ENCODE data around the gene SERGEF. TPM values are rescaled to one million over a fixed set of nuclear protein-coding genes. Genes with fewer than 3 reads are reported as not detected.

SERGEF gene
- total and polyA plus RNA-seq, 12 donors: 14.8 to 105 (median 19.9) TPM

DNA sequence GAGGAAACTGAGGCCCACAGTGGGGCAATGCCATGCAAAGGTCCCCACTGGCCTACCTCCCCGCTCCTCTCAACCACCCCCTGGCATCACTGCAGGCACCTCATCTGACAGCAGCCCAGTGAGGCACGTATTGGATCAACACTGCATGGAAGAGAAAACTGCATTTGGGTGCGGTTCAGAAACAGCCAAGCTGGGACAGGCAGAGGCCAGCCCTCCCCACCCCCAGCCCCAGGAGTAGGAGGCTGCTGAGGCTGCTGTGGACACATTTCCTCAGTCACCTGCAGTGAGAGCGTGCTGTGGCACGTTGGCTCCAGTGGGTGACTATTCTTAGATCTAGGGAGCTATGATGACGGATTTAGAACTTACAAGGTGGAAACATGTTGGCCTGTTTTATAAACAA lies 214.6 kb downstream of the SERGEF start:
- no peaks in the 10 kb centered on the region for H3K36me3 ChIP-seq
- WGBS, 2 donors: 54 to 65% methylated on average over 6 of the region's 6 CpGs
- intact Hi-C loops (cut with DNase I): no loop called here
- ATAC-seq: peak; percentile 70 to 95 (median 93)
- no peak overlapping the region for H3K4me3 ChIP-seq
- H3K27me3 ChIP-seq: no peaks in the 10 kb centered on the region
- peak overlapping the region in 8 of 10 donors; percentile 0 to 81 (median 60) for H3K27ac ChIP-seq
- peak; percentile 36 to 56 for DNase-seq
- H3K4me1 ChIP-seq: peaks cover 0 to 20% (median 6%) of the 10 kb centered on the region in 9 donors
- TF ChIP-seq, protein P1, sequence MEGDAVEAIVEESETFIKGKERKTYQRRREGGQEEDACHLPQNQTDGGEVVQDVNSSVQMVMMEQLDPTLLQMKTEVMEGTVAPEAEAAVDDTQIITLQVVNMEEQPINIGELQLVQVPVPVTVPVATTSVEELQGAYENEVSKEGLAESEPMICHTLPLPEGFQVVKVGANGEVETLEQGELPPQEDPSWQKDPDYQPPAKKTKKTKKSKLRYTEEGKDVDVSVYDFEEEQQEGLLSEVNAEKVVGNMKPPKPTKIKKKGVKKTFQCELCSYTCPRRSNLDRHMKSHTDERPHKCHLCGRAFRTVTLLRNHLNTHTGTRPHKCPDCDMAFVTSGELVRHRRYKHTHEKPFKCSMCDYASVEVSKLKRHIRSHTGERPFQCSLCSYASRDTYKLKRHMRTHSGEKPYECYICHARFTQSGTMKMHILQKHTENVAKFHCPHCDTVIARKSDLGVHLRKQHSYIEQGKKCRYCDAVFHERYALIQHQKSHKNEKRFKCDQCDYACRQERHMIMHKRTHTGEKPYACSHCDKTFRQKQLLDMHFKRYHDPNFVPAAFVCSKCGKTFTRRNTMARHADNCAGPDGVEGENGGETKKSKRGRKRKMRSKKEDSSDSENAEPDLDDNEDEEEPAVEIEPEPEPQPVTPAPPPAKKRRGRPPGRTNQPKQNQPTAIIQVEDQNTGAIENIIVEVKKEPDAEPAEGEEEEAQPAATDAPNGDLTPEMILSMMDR (IDR thresholded peaks at IDR 0.05): no peak
- no peaks in the 10 kb centered on the region for H3K9me3 ChIP-seq

DNA sequence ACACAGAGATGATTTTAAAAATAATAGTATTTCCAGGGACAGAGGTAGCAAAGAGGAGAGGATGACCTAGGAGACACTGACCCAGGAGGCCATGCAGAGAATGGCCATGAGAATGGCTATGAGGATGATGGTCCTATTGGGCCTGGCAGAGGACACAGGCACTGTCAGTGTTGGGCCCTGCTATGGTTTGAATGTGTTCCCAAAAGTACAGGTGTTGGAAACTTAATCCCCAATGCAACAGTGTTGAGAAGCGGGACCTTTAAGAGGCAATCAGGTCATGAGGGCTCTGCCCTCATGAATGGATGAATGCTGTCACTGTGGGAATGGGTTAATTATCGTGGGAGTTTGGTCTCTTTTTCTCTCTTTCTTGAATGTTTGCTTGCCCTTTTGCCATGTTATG lies 216.7 kb downstream of the SERGEF start:
- Histone ChIP-seq H3K27me3 (no peaks in the 10 kb centered on the region), H3K27ac (no peak overlapping the region), H3K9me3 (no peaks in the 10 kb centered on the region), H3K4me3 (no peak overlapping the region), H3K36me3 (no peaks in the 10 kb centered on the region), H3K4me1 (peaks cover 0 to 20% (median 6%) of the 10 kb centered on the region in 9 donors)
- intact Hi-C loops (cut with DNase I): no loop called here
- TF ChIP-seq, protein P1 (IDR thresholded peaks at IDR 0.05): no peak
- DNase-seq (no peak), ATAC-seq (no peak)
- 89 to 100% methylated on average over 2 of the region's 2 CpGs for WGBS, 2 donors

DNA sequence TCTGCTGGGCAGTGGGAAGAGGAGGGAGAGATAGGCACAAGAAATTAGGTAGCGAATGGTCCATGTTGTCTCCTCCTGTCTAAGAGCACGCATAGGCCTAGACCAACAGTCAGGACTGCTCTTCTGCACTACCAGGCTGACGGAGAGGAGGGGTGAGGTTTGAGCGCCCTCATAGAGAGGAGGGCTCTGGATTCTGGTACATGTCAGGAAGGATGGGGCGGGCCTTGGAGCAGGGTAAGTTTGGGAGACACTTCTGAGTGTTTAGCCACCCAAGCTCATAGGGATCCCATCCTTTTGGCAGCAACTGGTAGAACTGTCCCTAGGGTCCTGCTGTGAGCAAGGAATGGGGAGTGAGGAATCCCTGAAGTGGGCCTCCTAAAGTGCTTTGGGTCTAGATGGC lies 217.9 kb downstream of the SERGEF start:
- TF ChIP-seq, protein P1 (IDR thresholded peaks at IDR 0.05): no peak
- H3K9me3 ChIP-seq: no peaks in the 10 kb centered on the region
- no peak overlapping the region for H3K4me3 ChIP-seq
- 99 to 100% methylated on average over 5 of the region's 5 CpGs for WGBS, 2 donors
- no peak overlapping the region for H3K27ac ChIP-seq
- H3K4me1 ChIP-seq: peaks cover 0 to 20% (median 6%) of the 10 kb centered on the region in 9 donors
- ATAC-seq (no peak), DNase-seq (no peak)
- intact Hi-C loops (cut with DNase I): no loop called here
- no peaks in the 10 kb centered on the region for H3K27me3 ChIP-seq
- no peaks in the 10 kb centered on the region for H3K36me3 ChIP-seq

DNA sequence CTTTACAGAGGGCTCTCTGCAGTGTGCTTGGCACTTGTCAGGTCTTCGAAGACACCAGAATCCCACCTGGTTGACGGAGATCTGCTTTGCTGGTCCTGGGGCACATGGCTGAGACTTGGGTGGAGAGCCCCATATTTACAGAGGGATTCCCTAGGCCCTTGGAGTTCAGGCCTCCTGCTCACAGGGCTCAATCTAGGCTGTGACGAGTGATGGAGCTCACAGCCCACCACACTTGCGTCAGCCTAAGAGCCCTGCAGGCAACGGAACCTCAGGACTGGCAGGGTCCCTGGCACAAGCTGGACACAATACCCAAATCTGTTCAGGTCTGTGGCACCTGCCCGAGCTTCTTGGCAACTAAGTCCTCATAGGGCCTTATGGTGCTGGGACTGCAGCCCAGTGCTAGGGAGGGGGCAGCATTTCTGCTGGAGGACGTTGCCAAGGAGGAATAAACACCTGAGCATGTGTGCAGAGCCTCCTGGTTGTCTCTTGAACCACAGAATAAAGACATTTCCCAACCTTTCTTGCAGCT lies 219.1 kb downstream of the SERGEF start:
- Histone ChIP-seq H3K4me1 (peaks cover 0 to 9% (median 0%) of the 10 kb centered on the region in 9 donors), H3K9me3 (no peaks in the 10 kb centered on the region), H3K27me3 (no peaks in the 10 kb centered on the region), H3K27ac (no peak overlapping the region), H3K4me3 (no peak overlapping the region), H3K36me3 (no peaks in the 10 kb centered on the region)
- intact Hi-C loops (cut with DNase I): no loop called here
- TF ChIP-seq, protein P1 (IDR thresholded peaks at IDR 0.05): no peak
- no peak for ATAC-seq
- DNase-seq: no peak
- 92 to 93% methylated on average over 7 of the region's 7 CpGs for WGBS, 2 donors

Data from heart right ventricle (tissue), 16 donors.